GM12873 (cell line): ENCODE results near the gene CPSF7.

ENCODE experiments used
- CTCF ChIP-seq: IDR thresholded peaks from 2 replicates; pipeline ENCODE4 v1.5.1; 2012; ENCODE audit warnings: low read depth, mild to moderate bottlenecking, moderate library complexity, low read length, control low read depth; ENCODE audit not compliant: insufficient read depth; ENCODE audit errors: missing control alignments

The CPSF7 gene

DNA sequence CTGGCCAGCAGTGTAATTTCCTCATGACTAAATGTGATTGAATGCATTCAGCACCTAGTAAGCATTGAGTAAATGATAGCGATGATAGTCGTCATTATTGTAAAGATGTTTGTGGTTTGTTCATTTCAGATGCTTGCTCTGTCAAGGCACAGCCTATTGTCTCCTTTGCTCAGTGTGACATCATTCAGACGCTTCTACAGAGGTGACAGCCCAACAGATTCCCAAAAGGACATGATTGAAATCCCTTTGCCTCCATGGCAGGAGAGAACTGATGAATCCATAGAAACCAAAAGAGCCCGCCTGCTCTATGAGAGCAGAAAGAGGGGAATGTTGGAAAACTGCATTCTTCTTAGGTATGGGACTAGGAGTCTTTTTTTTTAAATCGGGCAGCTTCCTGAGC, 7.7 kb upstream of the CPSF7 start:
- TF ChIP-seq CTCF: no peak

DNA sequence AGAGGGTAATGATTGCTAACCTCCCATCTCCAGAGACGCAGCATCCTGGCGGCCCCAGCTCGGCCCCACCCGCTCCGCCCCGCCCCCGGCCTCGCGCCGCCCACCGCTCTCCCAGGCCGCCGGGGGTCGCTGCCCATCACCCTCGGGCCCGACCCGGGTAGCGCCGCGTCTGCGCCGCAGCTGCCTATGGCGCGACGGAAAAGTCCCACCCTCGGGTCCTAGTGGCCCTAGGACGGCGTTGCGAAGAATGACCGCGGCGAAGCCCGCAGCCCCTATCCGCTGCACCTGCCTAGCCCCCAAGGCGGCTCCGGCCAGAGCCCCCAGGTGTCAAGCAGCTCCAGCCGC, 457 bp downstream of the CPSF7 start:
- peak; percentile 25 for TF ChIP-seq CTCF

DNA sequence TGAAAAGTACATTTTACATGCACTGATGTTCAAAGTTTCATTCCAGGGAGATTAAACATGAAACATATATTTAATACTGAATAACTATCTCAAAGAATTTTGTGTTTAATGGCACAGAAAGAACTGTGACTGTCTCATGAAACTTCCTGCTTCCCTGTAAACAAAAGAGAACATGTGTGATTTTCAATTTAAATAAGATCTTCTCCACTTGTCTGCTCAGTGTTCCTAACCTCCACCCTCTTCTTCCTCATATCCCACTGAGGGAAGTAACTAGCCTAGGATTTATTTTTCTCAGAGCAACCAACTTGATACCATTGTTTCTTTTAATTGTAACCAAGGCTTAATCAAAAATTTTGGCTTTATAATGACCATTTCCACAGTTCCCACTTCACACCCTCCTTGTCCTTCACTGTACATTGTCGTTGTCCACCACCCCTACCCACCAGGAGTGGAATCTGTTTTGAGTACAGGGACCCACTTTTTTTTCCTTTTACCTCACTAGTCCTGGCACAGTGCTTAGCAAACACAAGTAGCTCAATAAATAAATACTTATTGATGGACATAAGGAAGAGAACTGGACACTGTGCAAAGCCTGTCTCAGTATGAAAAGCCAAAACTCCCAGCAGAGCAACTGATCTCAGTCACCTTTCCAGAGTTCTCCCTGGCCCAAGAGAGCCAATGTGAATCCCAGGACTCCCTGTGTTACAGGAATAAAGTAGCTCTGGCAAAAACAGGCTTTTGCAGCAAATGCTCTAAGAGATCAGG, 4.2 kb downstream of the CPSF7 start:
- no peak for TF ChIP-seq CTCF

GRCh38 chr11:61422226-61422625, 7.5 kb downstream of the CPSF7 start:
- TF ChIP-seq CTCF: no peak

DNA sequence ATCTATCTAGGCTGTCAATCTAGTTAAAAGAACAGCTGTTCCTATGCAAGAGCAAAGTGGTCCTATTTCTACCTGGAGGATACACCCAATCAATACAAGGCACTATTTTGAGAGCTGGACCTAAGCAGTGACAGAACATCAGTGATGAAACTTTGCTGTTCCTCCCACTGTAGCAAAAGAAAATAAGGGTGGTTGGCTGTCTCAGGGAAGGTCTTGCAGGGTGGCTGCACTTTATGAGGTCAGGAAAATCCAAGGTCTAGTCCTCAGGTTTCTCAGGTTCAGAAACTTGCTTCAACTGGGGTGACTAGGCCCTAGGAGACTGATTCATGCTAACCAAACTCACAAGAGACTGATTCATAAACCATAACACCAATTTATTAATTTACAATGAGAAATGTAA, 11.6 kb downstream of the CPSF7 start:
- no peak for TF ChIP-seq CTCF

DNA sequence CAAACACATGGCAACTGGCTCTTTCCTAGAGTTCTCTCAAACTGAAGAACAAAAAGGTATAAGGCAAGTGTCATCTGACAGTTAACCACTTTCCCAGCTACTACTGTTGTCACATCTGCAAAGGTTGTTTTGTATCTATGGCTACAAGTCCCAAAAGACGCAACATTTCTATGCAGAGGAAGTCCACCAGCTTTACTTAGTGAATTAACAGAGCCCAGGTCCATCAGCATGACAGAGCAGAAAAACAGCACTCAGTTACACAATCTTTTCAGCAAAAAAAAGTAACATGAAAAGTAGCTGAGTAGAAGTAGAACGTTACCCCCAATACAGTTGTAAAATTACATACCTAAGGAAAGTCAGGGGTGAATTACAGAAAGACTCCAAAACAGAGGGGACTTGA, 12.1 kb downstream of the CPSF7 start:
- no peak for TF ChIP-seq CTCF

DNA sequence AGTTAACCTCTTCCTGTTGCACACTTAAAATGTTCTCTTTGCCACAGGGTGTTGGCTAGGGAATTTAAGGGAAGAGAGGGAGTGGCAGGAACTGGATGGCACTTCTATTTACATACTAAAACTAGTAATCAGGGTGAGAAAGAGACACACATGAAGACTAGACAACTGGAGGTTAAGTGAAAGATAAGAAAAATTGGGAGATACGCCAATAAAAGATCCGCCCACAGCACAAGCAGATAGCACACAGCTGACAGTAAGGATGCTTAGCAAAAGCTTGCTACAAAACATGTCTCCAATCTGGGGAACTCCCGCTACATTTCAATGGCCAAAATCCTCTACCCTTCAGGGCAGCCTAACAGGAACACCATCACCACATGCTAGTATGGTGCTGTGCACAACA, 12.8 kb downstream of the CPSF7 start:
- TF ChIP-seq CTCF: no peak
